Smooth muscle cell (in vitro differentiated cells): ENCODE measurements around the gene HTRA1. TPM values are rescaled to one million over a fixed set of nuclear protein-coding genes. Genes with fewer than 3 reads are reported as not detected.

Experiments
- DNase-seq: peaks from one replicate; lab custom pipeline; 2025; ENCODE audit not compliant: unreplicated experiment; lab: John Stamatoyannopoulos, UW
- H2AFZ ChIP-seq: fragments of 200-600 bp; sonication (generic); 2 replicates; pipeline ENCODE4 v1.6.0; 2016; ENCODE audit warnings: antibody characterized with exemption, low read depth, mild to moderate bottlenecking
- H3F3A ChIP-seq: fragments of 200-600 bp; sonication (generic); 2 replicates; pipeline ENCODE4 v1.6.0; 2017; ENCODE audit warnings: antibody characterized with exemption, low read depth
- H3K27ac ChIP-seq: fragments of 200-600 bp; sonication (generic); 2 replicates; pipeline ENCODE4 v1.5.1; 2016; ENCODE audit warnings: low read depth, mild to moderate bottlenecking
- H3K27me3 ChIP-seq: fragments of 200-600 bp; sonication (generic); 2 replicates; pipeline ENCODE4 v1.6.1; 2016; ENCODE audit warnings: low read depth, mild to moderate bottlenecking
- H3K36me3 ChIP-seq: fragments of 200-600 bp; sonication (generic); 2 replicates; pipeline ENCODE4 v1.5.1; 2016; ENCODE audit warnings: low read depth
- H3K4me1 ChIP-seq: fragments of 200-600 bp; sonication (generic); 2 replicates; pipeline ENCODE4 v1.5.1; 2016; ENCODE audit warnings: low read depth
- H3K4me2 ChIP-seq: fragments of 200-600 bp; sonication (generic); 2 replicates; pipeline ENCODE4 v1.6.0; 2016; ENCODE audit warnings: mild to moderate bottlenecking
- H3K4me3 ChIP-seq: fragments of 200-600 bp; sonication (generic); 2 replicates; pipeline ENCODE4 v1.5.1; 2016; ENCODE audit warnings: mild to moderate bottlenecking
- H3K79me2 ChIP-seq: fragments of 200-600 bp; sonication (generic); 2 replicates; pipeline ENCODE4 v1.6.0; 2016; ENCODE audit warnings: low read depth, mild to moderate bottlenecking
- H3K9ac ChIP-seq: fragments of 200-600 bp; sonication (generic); 2 replicates; pipeline ENCODE4 v1.6.0; 2016; ENCODE audit warnings: low read depth
- H3K9me3 ChIP-seq: fragments of 200-600 bp; sonication (generic); replicated peaks from 2 replicates; pipeline ENCODE4 v1.5.1; 2016; ENCODE audit warnings: low read depth
- H4K20me1 ChIP-seq: fragments of 200-600 bp; sonication (generic); 2 replicates; pipeline ENCODE4 v1.6.0; 2016; ENCODE audit warnings: low read depth
- CTCF ChIP-seq: fragments of 200-600 bp; sonication (generic); IDR thresholded peaks from 2 replicates; pipeline ENCODE4 v1.5.1; 2017; ENCODE audit warnings: borderline replicate concordance, mild to moderate bottlenecking, antibody characterized with exemption; ENCODE audit not compliant: insufficient read depth, poor library complexity, severe bottlenecking
- WGBS: methylation state at CpG from one replicate; pipeline ENCODE4 v1.1.7; 2016; ENCODE audit warnings: low lambda C conversion rate; 5-methylcytosine and 5-hydroxymethylcytosine counted together
- polyA plus RNA-seq: library from polyadenylated mRNA; unstranded; fragments of >200 nt; fragmentation: Nextera tagmentation; extraction: Ambion mirVana; gene quantifications from 2 replicates; pipeline ENCODE4 v1.2.1, GENCODE V29; 2016
- total RNA-seq: library from RNA; depleted of rRNA; stranded (reverse); fragments of >200 nt; gene quantifications from 2 replicates; pipeline ENCODE4 v1.2.3, GENCODE V29; 2014

The HTRA1 gene
- total and polyA plus RNA-seq, 2 experiments from 2014 or later: 175 to 257 TPM

GRCh38 chr10:122548407-122549085 is 87.2 kb downstream of the HTRA1 start:
- H3K79me2 ChIP-seq: no peaks in the 10 kb centered on the region
- no peaks in the 10 kb centered on the region for H3K27me3 ChIP-seq
- H3K9ac ChIP-seq: no peak overlapping the region
- no peak for TF ChIP-seq CTCF
- no peak overlapping the region for H2AFZ ChIP-seq
- no peak for DNase-seq
- no peak overlapping the region for H3K4me2 ChIP-seq
- 83% methylated on average over 11 of the region's 11 CpGs for WGBS
- no peaks in the 10 kb centered on the region for H3K4me1 ChIP-seq
- H3K27ac ChIP-seq: no peak overlapping the region
- H4K20me1 ChIP-seq: no peaks in the 10 kb centered on the region
- no peaks in the 10 kb centered on the region for H3F3A ChIP-seq
- no peaks in the 10 kb centered on the region for H3K36me3 ChIP-seq
- H3K9me3 ChIP-seq: no peaks in the 10 kb centered on the region
- no peak overlapping the region for H3K4me3 ChIP-seq

- no peak for TF ChIP-seq CTCF
- Histone ChIP-seq H2AFZ (no peak overlapping the region), H3K4me1 (no peaks in the 10 kb centered on the region), H3K4me3 (no peak overlapping the region), H3K27ac (no peak overlapping the region), H3K9ac (no peak overlapping the region), H3F3A (no peaks in the 10 kb centered on the region), H3K4me2 (no peak overlapping the region), H3K27me3 (no peaks in the 10 kb centered on the region), H4K20me1 (no peaks in the 10 kb centered on the region), H3K36me3 (no peaks in the 10 kb centered on the region), H3K79me2 (no peaks in the 10 kb centered on the region), H3K9me3 (no peaks in the 10 kb centered on the region)
- 85% methylated on average over 2 of the region's 2 CpGs for WGBS
- DNase-seq: no peak
These were observed 88.3 kb downstream of the HTRA1 start for GRCh38 chr10:122549636-122550035.

GRCh38 chr10:122550427-122550826 is 89.1 kb downstream of the HTRA1 start:
- Histone ChIP-seq H3K4me1 (no peaks in the 10 kb centered on the region), H2AFZ (no peak overlapping the region), H3K4me2 (no peak overlapping the region), H3K27ac (no peak overlapping the region), H3K36me3 (no peaks in the 10 kb centered on the region), H3F3A (no peaks in the 10 kb centered on the region), H3K9ac (no peak overlapping the region), H3K27me3 (no peaks in the 10 kb centered on the region), H4K20me1 (no peaks in the 10 kb centered on the region), H3K9me3 (no peaks in the 10 kb centered on the region), H3K4me3 (no peak overlapping the region), H3K79me2 (no peaks in the 10 kb centered on the region)
- no peak for DNase-seq
- TF ChIP-seq CTCF: no peak
- WGBS: 97% methylated on average over 9 of the region's 9 CpGs

- WGBS: 81% methylated on average over 3 of the region's 3 CpGs
- no peak for TF ChIP-seq CTCF
- Histone ChIP-seq H3K4me2 (no peak overlapping the region), H2AFZ (no peak overlapping the region), H3F3A (no peaks in the 10 kb centered on the region), H3K9ac (no peak overlapping the region), H3K27ac (no peak overlapping the region), H3K27me3 (no peaks in the 10 kb centered on the region), H3K4me3 (no peak overlapping the region), H4K20me1 (no peaks in the 10 kb centered on the region), H3K79me2 (no peaks in the 10 kb centered on the region), H3K9me3 (no peaks in the 10 kb centered on the region), H3K36me3 (no peaks in the 10 kb centered on the region), H3K4me1 (no peaks in the 10 kb centered on the region)
- DNase-seq: no peak
These were observed 89.6 kb downstream of the HTRA1 start for GRCh38 chr10:122550983-122551382.
